GM18526 (cell line): ENCODE data around the gene DPH2.

ENCODE experiments used
- POLR2A ChIP-seq: IDR thresholded peaks from 3 replicates; pipeline ENCODE4 v1.6.1; 2011; ENCODE audit not compliant: insufficient read length; ENCODE audit errors: extremely low read depth

Gene DPH2

DNA sequence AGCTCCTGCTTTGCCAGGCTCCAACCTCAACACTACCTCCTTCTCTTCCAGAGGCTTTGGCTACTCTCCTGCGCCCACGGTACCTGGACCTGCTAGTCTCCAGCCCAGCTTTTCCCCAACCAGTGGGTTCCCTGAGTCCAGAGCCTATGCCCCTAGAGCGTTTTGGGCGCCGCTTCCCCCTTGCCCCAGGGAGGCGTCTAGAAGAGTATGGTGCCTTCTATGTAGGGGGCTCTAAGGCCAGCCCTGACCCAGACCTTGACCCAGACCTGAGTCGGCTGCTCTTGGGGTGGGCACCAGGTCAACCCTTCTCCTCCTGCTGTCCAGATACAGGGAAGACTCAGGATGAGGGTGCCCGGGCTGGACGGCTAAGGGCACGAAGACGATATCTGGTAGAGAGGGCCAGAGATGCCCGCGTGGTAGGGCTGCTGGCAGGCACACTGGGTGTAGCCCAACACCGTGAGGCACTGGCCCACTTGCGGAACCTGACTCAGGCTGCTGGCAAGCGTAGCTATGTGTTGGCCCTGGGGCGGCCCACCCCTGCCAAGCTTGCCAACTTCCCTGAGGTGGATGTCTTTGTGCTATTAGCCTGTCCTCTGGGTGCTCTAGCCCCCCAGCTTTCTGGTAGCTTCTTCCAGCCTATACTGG lies 1.6 kb downstream of the DPH2 start:
- no peak for TF ChIP-seq POLR2A

DNA sequence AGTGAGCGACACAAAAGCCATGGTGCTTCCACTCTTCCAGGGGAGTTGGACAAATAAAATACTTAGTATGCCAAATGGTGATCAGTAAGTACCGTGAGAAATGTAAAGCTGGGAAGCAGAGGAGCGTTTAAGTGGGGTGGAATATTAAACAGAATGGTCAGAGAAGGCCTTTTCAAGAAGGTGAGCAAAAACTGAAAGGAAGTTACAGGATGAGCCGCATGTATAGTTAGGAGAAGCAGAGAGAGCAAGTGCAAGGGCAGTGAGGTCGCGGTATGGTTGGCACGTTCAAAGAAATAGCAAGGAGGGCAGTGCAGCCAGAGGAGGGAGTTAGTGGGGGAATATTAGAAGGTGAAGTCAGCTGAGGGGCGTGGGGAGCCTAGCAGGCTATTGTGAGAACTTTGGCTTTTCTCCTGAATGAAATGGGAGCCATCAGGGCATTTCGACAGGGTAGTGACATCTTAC lies 4.2 kb downstream of the DPH2 start:
- no peak for TF ChIP-seq POLR2A

DNA sequence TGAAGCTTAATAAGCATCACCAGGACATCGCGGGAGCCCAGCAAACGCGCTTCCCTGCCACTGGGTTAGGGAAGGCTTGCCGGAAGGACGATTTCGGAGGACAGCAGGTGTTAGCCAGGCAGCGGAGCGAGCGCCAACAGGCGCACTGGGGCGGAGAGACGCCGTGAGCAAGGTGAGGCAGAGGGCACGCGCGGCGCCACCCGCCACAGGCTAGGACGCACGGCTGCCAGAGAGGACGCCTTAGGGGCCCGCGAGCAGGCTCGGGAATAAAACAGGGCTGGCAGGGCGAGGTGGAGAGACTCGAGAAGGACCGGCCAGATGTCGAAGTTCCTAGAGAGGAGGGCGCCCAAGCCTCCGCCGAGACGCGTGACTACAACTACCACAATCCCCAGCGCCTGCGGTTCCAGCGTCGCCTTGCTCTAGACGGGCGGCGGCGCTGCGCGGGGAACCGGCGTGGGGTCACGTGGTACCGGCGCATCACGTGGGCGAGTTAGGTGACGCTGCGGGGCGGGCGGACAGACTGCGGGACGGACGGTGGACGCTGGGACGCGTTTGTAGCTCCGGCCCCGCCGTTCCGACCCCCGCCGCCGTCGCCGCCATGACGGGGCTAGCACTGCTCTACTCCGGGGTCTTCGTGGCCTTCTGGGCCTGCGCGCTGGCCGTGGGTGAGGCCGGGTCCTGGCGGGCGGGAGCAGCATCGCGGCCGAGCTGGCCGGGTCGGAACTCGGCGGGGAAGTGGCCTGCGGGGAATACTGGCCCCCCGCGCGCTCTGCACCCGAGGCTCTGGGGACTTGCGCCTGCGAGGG lies 4.8 kb downstream of the DPH2 start, which contains the start of gene ATP6V0B:
Gene ATP6V0B, plus strand, starts transcription at position 518 of the 806 bp plus-strand sequence. Its CDS starts 81 bp downstream, at position 599.
- peak; percentile 69 for TF ChIP-seq POLR2A

DNA sequence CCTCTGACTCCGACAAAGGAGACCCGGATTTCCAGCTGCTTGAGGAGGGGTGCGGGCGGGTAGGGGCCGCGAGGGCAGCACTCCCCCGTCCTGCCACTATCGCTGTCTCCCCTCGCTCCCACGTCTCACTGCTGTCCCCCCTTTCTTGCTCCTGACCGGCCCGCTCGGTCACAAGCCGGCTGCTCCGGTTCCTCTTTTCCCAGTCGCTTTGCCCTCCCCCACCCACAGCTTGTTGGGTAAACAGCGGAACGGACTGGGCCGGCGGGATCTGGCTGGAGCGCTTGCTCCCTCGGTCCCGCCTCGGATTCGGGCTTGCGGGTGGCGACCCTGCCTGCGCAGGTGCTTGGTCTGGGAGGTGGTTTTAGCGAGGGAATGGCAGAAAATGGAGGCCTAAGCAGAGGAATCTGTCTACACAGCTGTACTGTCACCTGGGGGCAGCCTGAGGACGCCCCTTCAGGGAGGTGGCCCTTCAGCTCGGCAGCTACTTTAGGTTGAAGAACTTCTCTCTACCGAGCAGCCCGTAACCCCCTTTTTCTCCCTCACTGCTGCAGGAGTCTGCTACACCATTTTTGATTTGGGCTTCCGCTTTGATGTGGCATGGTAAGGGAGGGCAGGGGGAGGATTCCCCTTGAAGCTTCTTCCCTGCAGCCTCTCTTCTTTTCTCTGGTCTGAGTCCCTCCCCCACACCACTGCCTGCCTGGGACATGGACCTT lies 5.6 kb downstream of the DPH2 start:
- TF ChIP-seq POLR2A = no peak

DNA sequence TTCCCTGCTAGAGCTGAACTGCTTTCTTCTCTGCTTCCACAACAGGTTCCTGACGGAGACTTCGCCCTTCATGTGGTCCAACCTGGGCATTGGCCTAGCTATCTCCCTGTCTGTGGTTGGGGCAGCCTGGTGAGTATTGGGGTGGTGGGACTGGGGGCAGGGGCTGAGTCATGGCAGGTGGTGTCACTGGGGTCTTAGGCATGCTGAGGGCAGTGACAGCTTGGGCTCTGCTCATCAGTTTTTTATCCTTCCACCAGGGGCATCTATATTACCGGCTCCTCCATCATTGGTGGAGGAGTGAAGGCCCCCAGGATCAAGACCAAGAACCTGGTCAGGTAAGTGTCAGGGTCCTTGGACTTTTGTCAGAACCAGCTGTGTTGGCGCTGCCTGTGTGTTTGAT lies 6.2 kb downstream of the DPH2 start:
- no peak for TF ChIP-seq POLR2A

DNA sequence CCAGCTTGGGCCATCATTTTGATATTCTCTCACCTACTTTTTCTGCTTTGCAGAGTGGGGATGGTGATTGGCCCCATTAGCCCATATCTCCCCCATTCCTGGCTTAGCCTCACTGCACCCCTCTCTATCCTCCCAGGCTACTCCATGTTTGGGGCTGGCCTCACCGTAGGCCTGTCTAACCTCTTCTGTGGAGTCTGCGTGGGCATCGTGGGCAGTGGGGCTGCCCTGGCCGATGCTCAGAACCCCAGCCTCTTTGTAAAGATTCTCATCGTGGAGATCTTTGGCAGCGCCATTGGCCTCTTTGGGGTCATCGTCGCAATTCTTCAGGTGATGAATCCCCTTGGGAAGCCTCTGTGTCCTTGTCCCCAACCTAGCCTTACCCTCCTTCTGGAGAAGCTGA lies 7.1 kb downstream of the DPH2 start:
- TF ChIP-seq POLR2A = no peak

DNA sequence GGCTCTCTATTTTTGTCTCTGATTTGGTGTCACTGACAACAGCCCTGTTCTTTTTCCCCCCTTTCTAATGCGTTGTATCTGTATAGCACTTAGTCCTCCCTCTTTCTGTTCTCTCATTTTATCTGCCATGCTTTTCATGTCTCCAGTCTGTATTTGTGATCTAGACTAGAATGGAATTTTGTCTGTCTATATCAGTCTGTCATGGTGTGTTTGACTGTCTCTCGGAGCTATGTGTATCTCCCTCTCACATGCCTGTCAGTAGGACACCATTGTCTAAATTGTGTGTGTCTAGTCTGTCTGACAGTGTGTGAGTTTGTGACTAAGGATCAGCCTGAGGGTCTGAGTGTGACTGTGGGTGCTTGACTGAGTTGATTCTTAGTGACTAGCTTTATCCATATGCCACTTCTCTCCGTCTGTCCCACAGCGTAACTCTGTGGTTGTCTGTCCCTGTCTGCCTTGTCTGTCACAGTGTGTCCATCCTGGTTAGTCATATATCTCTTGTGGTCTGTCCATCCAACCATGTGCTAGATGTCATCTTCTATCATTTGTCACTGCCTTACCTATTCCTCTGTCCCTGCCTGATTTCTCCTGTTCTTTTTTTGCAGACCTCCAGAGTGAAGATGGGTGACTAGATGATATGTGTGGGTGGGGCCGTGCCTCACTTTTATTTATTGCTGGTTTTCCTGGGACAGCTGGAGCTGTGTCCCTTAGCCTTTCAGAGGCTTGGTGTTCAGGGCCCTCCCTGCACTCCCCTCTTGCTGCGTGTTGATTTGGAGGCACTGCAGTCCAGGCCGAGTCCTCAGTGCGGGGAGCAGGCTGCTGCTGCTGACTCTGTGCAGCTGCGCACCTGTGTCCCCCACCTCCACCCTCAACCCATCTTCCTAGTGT lies 7.8 kb downstream of the DPH2 start:
- no peak for TF ChIP-seq POLR2A

DNA sequence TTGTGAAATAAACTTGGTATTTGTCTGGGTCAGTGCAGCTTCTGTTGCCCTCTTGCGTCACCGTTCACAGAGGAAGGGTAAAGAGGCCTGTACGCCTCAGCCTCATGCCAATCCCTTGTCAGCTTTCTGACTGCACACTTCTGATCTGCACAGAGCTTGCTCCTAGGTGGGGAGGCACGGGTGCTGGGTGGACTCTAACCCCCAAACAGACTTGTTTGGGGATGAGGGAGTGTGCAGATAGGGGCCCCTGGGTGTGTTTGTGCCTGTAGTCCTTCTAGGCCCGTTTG lies 8.4 kb downstream of the DPH2 start:
- no peak for TF ChIP-seq POLR2A

DNA sequence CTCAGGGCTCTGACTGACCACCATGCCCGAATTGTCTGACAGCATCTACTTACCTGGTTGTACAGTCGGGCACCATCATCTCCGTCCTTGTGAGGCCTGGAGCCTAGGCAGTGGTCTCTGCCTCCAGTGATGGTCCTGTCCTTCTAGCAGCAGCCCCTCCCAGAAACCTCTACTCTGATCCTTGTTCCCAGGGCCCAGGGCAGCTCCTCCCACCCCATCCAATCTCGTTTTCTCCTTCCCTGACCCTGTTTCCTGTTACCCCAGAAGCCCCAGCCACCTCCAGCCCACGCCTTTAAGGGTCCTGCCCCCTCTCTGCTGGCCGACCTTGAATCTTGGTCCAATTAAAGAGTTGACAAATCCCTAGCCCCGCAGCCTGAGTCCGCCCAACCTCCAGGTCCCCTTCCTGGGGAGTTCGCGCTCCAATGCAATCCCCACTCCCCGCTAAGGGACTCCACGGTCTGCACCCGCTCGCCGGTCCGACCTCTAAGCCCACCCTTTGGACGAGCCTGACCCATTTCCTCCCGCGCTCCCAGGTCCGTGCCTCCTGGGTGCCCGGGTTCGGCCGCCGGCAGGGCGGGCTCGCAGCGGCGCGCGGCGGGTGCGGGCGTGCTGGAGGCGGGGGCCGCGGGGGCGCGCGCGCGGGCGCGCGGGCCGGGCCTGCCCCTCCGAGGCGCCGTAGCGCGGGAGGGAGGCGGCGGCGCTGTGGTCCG lies 8.9 kb downstream of the DPH2 start, which contains the start of gene B4GALT2:
Gene B4GALT2, plus strand, starts transcription at position 660 of the 710 bp plus-strand sequence. CDS start 1,951 bp downstream, outside the sequence.
- TF ChIP-seq POLR2A = peak; percentile 24

DNA sequence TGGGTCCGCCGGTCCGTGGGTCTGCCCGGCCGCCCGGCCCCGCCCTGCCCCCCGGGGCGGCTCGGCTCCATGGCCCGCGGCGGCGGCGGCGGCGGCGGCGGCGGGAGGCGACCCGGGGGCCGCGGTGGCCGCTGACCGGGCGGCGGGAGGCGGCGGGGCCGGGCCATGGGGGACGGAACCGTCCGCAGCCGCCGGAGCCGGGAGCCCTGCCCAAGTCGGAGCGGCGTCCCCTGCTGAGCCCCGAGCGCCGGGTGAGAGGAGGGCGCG lies 9.4 kb downstream of the DPH2 start:
- no peak for TF ChIP-seq POLR2A

DNA sequence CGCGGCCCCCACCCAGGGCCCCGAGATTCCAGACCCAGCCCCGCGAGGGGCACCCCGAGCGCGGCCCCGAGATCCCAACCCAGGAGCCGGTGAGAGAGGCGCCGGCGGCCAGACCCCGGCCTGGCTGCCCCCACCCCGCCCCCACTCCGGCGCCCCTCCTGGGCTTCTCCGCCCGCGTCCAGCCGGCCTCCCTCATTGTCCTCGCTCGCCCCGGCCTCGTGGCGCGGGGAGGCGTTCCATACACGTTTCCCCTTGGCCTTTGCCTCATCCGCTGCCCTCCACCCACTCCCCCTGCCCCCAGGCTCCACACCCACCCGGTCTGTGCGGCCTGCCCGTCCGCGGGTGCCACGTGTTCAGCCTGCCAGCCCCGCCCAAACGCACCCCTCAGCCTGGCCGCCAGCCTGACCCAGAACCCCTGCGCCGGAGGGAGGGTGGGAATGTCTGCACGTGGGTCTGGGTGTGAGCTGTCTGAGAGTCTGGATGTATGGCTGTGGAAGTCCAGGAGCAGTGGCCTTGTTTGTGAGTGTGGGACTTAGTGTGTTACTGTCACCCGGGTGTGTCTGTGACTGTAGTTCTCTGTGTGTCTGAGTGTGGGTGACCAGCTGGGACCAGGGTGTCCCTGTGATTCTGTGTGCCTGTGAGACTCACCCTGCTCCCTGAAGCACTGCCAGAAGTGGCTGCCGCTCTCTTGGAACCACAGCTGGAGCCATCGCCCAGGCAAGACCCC lies 9.9 kb downstream of the DPH2 start:
- no peak for TF ChIP-seq POLR2A

DNA sequence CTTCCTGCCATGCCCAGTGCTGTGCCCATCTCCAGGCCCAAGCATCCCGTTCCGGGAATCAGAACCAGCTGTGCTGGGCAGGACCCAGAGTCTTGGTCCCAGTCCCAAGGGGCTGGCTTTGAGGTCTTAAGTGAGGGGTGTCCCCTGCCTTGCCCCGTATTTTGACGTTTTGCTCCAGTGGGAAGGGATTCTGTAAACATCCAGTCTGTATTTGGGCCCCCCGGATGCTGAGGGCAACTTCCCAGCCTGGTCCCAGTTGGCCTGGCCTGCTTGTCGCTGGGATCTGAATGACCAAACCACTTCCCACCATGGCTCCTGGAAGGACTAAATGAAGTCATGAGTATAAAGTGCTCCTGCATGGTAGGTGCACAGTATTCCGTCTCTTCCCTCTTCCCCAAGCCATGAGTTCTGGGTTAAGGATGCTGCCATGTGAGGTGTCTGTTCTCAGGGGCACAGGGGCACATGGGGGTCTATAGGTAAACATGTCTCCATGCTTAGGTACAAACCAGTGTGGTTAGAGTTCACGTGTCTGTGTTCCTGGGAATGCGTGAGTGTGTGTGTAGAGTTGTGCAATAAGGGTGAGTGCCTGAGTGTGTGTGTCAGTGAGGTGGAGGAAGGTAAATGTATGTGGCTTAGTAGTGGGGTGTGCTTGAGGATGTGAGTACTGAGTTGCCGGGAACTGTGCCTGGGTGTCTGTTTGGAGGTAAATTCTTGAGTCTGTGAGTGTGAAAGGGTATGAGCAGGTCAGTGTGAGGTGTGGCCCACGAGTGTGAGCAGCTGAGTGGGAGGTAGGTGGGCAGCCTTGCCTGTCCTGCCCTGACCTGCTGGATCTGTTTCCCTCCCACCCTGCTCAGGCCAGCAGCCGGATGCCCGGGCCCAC lies 10.7 kb downstream of the DPH2 start:
- TF ChIP-seq POLR2A = no peak

DNA sequence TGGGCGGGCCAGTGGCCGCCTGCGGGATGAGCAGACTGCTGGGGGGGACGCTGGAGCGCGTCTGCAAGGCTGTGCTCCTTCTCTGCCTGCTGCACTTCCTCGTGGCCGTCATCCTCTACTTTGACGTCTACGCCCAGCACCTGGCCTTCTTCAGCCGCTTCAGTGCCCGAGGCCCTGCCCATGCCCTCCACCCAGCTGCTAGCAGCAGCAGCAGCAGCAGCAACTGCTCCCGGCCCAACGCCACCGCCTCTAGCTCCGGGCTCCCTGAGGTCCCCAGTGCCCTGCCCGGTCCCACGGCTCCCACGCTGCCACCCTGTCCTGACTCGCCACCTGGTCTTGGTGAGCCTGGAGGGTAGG lies 11.3 kb downstream of the DPH2 start:
- no peak for TF ChIP-seq POLR2A
